SH-SY5Y (cell line): ENCODE data around the gene TAS1R1.

Source experiments
- GATA2 ChIP-seq: IDR thresholded peaks from 2 replicates; pipeline ENCODE4 v1.6.1; 2011; ENCODE audit warnings: mild to moderate bottlenecking, low read depth, low read length
- GATA3 ChIP-seq: IDR thresholded peaks from 2 replicates; pipeline ENCODE4 v1.6.1; 2011; ENCODE audit warnings: low read depth, mild to moderate bottlenecking, low read length, moderate library complexity

TAS1R1 gene

GRCh38 chr1:6554907-6555778 is at the start of gene TAS1R1:
TAS1R1 (plus strand) TSS chr1:6555307; CDS start chr1:6555374, 67 bp downstream.
- no peak for TF ChIP-seq GATA2
- no peak for TF ChIP-seq GATA3

- no peak for TF ChIP-seq GATA2
- TF ChIP-seq GATA3: no peak
Measured at GRCh38 chr1:6505367-6506209, 49.5 kb upstream of the TAS1R1 start.

GRCh38 chr1:6506210-6507036 is 48.7 kb upstream of the TAS1R1 start:
- TF ChIP-seq GATA2 (no peak), GATA3 (no peak)

- no peak for TF ChIP-seq GATA3
Measured at GRCh38 chr1:6507037-6507428, 48.1 kb upstream of the TAS1R1 start.

GRCh38 chr1:6507461-6507911 is 47.6 kb upstream of the TAS1R1 start:
- TF ChIP-seq GATA3: no peak
- TF ChIP-seq GATA2: no peak

- no peak for TF ChIP-seq GATA3
- TF ChIP-seq GATA2: no peak
Measured at GRCh38 chr1:6508154-6508815, 46.8 kb upstream of the TAS1R1 start.

GRCh38 chr1:6508816-6509189 is 46.3 kb upstream of the TAS1R1 start:
- TF ChIP-seq GATA2 (no peak), GATA3 (no peak)

GRCh38 chr1:6509220-6509918 is 45.7 kb upstream of the TAS1R1 start:
- TF ChIP-seq GATA2: no peak
- no peak for TF ChIP-seq GATA3

GRCh38 chr1:6509919-6510291 is 45.2 kb upstream of the TAS1R1 start:
- TF ChIP-seq GATA2: no peak
- TF ChIP-seq GATA3: no peak

- TF ChIP-seq GATA2: no peak
Measured at GRCh38 chr1:6510493-6510892, 44.6 kb upstream of the TAS1R1 start.

GRCh38 chr1:6511056-6511455 is 44.1 kb upstream of the TAS1R1 start:
- TF ChIP-seq GATA3: no peak
- peak; percentile 64; the same call in 1 of the 2 replicates for TF ChIP-seq GATA2

- no peak for TF ChIP-seq GATA2
- no peak for TF ChIP-seq GATA3
Measured at GRCh38 chr1:6511561-6512244, 43.4 kb upstream of the TAS1R1 start.

- TF ChIP-seq GATA3 (no peak), GATA2 (no peak)
Measured at GRCh38 chr1:6512245-6512907, 42.7 kb upstream of the TAS1R1 start.
